ENCODE results near the gene VGF.
A peak's percentile ranks its signal among the peaks of the same experiment; 100 is the strongest.
"Not testable (repeated sequence)": the region's sequence is repeated elsewhere in the genome, so short reads cannot be mapped to it uniquely, and the experiment has no call there.

VGF gene

DNA sequence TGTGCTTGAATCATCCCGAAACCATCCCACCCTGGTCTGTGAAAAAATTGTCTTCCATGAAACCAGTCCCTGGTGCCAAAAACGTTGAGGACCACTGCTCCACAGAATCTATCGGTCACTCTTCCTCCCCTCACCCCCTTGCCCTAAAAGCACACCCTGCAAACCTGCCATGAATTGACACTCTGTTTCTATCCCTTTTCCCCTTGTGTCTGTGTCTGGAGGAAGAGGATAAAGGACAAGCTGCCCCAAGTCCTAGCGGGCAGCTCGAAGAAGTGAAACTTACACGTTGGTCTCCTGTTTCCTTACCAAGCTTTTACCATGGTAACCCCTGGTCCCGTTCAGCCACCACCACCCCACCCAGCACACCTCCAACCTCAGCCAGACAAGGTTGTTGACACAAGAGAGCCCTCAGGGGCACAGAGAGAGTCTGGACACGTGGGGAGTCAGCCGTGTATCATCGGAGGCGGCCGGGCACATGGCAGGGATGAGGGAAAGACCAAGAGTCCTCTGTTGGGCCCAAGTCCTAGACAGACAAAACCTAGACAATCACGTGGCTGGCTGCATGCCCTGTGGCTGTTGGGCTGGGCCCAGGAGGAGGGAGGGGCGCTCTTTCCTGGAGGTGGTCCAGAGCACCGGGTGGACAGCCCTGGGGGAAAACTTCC is 39.2 kb downstream of the VGF start:
- no peak for DNase-seq (ENCODE audit: low read depth)
- H3K4me3 ChIP-seq (ENCODE audit: low read depth, low read length) = no peak overlapping the region
- TF ChIP-seq, protein P1, sequence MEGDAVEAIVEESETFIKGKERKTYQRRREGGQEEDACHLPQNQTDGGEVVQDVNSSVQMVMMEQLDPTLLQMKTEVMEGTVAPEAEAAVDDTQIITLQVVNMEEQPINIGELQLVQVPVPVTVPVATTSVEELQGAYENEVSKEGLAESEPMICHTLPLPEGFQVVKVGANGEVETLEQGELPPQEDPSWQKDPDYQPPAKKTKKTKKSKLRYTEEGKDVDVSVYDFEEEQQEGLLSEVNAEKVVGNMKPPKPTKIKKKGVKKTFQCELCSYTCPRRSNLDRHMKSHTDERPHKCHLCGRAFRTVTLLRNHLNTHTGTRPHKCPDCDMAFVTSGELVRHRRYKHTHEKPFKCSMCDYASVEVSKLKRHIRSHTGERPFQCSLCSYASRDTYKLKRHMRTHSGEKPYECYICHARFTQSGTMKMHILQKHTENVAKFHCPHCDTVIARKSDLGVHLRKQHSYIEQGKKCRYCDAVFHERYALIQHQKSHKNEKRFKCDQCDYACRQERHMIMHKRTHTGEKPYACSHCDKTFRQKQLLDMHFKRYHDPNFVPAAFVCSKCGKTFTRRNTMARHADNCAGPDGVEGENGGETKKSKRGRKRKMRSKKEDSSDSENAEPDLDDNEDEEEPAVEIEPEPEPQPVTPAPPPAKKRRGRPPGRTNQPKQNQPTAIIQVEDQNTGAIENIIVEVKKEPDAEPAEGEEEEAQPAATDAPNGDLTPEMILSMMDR (IDR thresholded peaks at IDR 0.05; ENCODE audit: low read depth, low read length, missing control alignments) = no peak

DNA sequence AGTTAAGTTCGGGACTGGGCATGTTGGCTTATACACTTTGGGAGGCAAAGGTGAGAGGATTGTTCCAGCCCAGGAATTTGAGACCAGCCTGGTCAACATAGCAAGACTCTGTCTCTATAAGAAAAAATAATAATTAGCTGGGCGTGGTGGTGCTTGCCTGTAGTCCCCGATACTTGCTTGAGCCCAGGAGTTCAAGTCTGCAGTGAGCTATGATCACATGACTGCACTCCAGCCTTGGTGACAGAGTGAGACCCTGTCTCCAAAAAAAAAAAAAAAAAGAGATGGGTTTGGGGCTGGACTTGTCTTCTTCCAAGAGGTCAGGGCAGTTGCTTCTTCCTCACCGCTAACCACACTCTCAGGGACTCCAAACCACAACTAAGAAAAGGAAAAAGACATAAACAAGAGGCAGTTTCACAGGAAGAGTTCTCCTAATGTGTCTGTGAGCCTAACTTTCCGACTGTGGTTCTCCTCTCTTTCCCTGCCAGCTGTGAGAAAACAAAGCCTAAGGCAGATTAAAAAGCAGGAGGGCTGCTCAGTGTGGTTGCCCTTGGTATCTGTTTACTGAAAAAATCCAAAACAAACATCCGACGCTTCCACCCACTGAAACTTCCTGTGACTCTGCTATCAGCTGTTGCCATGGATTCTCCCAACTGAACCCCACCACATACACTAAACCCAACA is 40.9 kb downstream of the VGF start:
- DNase-seq (ENCODE audit: low read depth) = no peak

DNA sequence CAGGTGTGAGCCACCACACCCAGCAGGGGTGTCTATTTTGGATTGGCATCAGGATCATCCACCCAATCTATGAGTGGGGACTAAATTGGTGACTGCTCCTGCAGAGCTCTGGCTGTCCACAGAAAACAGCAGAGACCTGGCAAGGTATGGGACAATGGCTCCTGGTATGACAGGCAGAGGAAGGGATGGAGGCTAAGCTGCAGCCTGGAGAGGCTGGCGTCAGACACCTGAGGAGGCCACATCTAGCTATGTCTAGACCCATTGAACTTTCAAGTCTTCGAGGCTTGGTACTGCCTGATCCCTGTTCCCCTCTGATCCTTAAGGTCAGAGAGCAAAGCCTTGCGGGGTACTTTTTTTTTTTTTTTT is 41.7 kb downstream of the VGF start:
- TF ChIP-seq, protein P1 (IDR thresholded peaks at IDR 0.05; ENCODE audit: low read depth, low read length, missing control alignments) = no peak
- no peak overlapping the region for H3K4me3 ChIP-seq (ENCODE audit: low read depth, low read length)
- DNase-seq (ENCODE audit: low read depth) = no peak

More for the DNA sequence above, 40.9 kb downstream of the VGF start:
- no peak overlapping the region for H3K4me3 ChIP-seq (ENCODE audit: low read depth, low read length)
- TF ChIP-seq, protein P1 (IDR thresholded peaks at IDR 0.05; ENCODE audit: low read depth, low read length, missing control alignments) = no peak

DNA sequence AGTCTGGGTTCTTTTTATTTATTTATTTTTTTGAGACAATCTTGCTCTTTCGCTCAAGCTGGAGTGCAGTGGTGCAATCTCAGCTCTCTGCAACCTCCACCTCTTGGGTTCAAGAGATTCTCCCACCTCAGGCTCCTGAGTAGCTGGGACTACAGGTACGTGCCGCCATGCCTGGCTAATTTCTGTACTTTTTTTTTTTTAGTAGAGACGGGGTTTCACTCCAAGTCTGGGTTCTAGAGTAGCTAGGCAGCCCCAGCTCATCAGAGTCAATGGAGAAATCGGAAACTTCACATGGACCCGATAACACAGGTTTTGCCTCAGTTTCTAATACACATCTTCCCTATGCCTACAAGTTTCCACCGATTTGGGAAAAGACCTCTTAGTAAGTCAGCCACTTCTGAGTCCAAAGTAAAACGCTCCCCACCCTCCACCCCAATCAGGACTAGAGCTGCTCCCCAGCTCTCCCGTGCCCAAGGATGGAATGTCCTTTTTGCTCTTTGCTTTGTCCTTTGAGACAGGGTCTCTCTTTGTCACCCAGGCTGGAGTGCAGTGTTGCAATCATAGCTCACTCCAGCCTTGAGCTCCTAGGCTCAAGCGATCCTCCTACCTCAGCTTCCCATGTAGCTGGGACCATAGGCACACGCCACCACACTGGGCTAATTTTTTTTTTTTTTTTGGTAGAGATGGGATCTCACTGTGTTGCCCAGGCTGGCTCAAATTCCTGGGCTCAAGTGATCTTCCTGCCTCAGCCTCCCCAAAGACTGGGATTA is 42.3 kb downstream of the VGF start:
- TF ChIP-seq, protein P1 (IDR thresholded peaks at IDR 0.05; ENCODE audit: low read depth, low read length, missing control alignments) = no peak

DNA sequence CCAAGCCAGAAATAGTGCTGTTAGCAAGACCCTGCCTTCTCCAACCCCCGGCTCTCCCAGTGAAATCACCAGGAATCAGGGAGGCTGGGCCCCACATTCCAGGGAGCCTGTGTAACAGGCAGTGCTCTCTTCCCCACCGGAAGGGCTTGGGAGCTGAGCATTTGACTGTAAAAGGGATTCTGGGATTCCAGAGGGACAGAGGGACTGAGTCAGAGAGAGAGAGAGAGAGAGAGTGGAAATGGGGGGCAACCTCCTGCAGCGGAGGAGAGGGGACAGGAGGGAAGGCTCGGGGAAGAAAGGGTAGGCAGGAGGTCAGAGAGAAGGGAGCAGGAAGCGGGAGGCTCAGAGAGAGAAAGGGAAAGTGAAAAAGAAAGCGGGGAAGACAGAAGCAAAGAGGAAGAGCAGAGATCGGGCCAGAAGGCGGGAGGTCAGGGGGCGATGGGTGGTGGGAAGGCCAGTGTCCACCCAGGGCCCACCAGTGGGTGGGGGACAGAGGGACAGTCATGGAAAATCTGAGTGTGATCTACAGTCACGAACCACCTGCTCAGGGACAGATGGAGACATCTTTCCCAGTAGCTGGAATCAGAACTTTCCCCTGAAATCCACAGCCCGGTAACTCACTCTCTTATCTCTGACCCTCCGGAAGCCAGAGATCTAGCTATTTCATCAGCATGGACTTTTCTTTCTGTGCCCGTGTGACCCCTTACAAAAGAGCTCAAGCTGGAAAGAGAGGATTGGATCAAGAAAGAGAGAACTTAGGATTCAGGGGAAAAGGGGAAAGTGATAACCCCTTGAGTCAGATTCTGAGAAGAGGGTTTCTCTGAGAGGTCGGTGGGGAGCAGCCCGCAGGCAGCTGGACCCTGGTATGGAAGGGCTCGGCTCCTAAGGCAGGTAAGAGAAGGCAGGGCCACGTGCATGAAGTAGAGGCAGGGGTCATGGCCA is 43.1 kb downstream of the VGF start:
- TF ChIP-seq, protein P1 (IDR thresholded peaks at IDR 0.05; ENCODE audit: low read depth, low read length, missing control alignments) = no peak
- peak overlapping the region; percentile 49 for H3K4me3 ChIP-seq (ENCODE audit: low read depth, low read length)
- DNase-seq (ENCODE audit: low read depth) = no peak

More for the DNA sequence above, 42.3 kb downstream of the VGF start:
- H3K4me3 ChIP-seq (ENCODE audit: low read depth, low read length) = no peak overlapping the region; the same call in 1 of the 2 replicates
- no peak for DNase-seq (ENCODE audit: low read depth)

DNA sequence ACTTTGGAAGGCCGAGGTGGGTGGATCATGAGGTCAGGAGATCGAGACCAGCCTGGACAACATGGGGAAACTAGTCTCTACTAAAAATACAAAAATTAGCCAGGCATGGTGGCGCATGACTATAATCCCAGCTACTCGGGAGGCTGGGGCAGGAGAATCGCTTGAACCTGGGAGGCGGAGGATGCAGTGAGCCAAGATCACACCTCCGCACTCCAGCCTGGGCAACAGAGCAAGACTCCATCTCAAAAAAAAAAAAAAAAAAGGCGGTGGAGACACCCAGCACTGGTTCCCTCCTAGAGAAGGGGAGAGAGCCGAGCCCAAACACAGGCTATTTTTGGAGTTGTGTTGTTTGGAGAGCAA is 43.8 kb downstream of the VGF start:
- peak overlapping the region; percentile 49; the same call in 1 of the 2 replicates for H3K4me3 ChIP-seq (ENCODE audit: low read depth, low read length)
- not testable (repeated sequence) for DNase-seq (ENCODE audit: low read depth)

Data from GM12864 (cell line).